Esophagus muscularis mucosa (tissue), 4 donors: ENCODE data around the gene SETD5. TPM values are rescaled to one million over a fixed set of nuclear protein-coding genes. Genes with fewer than 3 reads are reported as not detected.

Experiments used
- DNase-seq: peaks from one replicate; pipeline ENCODE4 v3.0.0-alpha.2; 2017; ENCODE audit errors: extremely low spot score
- H3K27ac ChIP-seq, 4 donors: fragments of 200-600 bp; sonication (generic); replicated peaks in 1 of 4; 1 replicate in 3 of 4; 2 replicates in 1 of 4; pipeline ENCODE4 v1.5.1; 2016 to 2019; ENCODE audit warnings: mild to moderate bottlenecking in 1 of 4
- H3K27me3 ChIP-seq, 4 donors: fragments of 200-600 bp; sonication (generic); one replicate each; pipeline versions ENCODE4 v1.5.1 to v1.6.0; 2016 to 2019
- H3K36me3 ChIP-seq, 4 donors: fragments of 200-600 bp; sonication (generic); one replicate each; pipeline ENCODE4 v1.5.1; 2016 to 2019
- H3K4me1 ChIP-seq, 4 donors: fragments of 200-600 bp; sonication (generic); one replicate each; pipeline ENCODE4 v1.5.1; 2016 to 2019
- H3K4me3 ChIP-seq, 4 donors: fragments of 200-600 bp; sonication (generic); 1 replicate in 2 of 4; 2 replicates in 2 of 4; pipeline ENCODE4 v1.5.1; 2016 to 2019; ENCODE audit warnings: mild to moderate bottlenecking in 4 of 4, moderate library complexity in 1 of 4
- H3K9me3 ChIP-seq, 4 donors: fragments of 200-600 bp; sonication (generic); 1 replicate in 3 of 4; 2 replicates in 1 of 4; pipeline ENCODE4 v1.5.1; 2016 to 2019
- EP300 ChIP-seq: sonication (generic); formaldehyde crosslinking; IDR thresholded peaks from one replicate; pipeline ENCODE4 v1.6.1; 2017; ENCODE audit warnings: antibody characterized with exemption
- POLR2A ChIP-seq: fragments of 450-650 bp; IDR thresholded peaks from one replicate; pipeline ENCODE4 v1.6.1; 2017; ENCODE audit warnings: antibody characterized with exemption, moderate library complexity, mild to moderate bottlenecking, low read depth
- POLR2AphosphoS5 ChIP-seq, 2 donors: sonication (generic); formaldehyde crosslinking; IDR thresholded peaks; one replicate each; pipeline ENCODE4 v1.6.1; 2017; ENCODE audit warnings: antibody characterized with exemption in 2 of 2
- WGBS: methylation state at CpG from one replicate; pipeline ENCODE4 v1.1.5; 2018; 5-methylcytosine and 5-hydroxymethylcytosine counted together
- intact Hi-C: fragments of 100-400 bp; cut with DNase I; formaldehyde crosslinking; loops from one replicate; pipeline ENCODE4 v1.15.1; 2023
- total RNA-seq, 4 donors: library from RNA; depleted of rRNA; stranded (reverse); fragments of >200 nt; gene quantifications; one replicate each; pipeline versions ENCODE4 v1.1.0 to v1.2.1, GENCODE V29; 2016
- TF ChIP-seq, protein P1 (sequence below), 3 experiments: fragments of 200-600 bp in 2 of 3; fragments of 450-650 bp in 1 of 3; sonication (generic) in 2 of 3; IDR thresholded peaks; one replicate each; pipeline ENCODE4 v1.5.1; 2017 to 2019; ENCODE audit warnings: antibody characterized with exemption in 3 of 3, mild to moderate bottlenecking in 2 of 3, moderate library complexity in 1 of 3

SETD5 gene
- total RNA-seq, 4 donors from 2014 or later = 54.8 to 84.3 (median 78.1) TPM

DNA sequence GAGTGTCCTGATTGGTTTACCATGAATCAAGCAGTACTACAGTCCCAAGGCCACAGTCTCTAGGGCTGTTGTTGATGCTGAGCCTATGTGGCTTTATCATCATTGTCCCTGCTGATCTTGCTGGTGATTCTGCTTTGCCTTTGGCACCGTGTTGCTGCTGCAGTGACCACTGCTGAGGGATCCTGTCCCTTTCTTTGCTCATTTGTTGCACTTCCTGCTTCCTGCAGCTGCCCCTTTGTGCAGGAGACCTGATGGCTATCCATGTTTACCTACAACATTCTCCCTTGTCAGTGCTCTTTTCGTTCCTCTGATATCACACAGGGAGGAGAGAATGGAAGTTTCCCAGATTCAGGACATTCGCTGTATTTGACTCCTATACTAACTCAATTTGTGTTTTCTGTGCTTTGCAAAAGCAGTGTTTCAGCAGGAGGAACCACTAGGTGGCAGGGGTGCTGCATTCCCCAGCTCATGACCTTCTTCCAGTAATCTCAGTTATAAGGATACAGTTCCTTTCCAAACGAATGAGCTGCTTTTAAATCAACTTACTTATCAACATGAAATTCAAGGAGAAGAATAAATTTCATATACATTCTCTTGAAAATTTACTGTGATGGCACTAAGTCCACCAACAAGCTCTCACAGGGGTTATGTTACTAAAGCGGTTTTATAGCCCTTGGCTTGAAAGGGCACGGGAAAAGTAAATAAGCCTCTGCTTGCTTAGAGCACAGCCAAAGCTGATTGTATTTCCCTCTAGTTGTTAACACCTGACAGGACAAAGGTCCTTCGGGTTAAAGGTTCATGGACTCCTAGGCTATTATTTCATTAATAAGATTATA, 44.3 kb upstream of the SETD5 start:
- Histone ChIP-seq H3K9me3 (no peaks in the 10 kb centered on the region), H3K36me3 (peaks cover 0 to 16% (median 0%) of the 10 kb centered on the region in 4 donors), H3K4me3 (no peak overlapping the region), H3K27me3 (no peaks in the 10 kb centered on the region), H3K4me1 (peaks cover 3 to 9% (median 7%) of the 10 kb centered on the region in 4 donors), H3K27ac (peak overlapping the region in 1 of 4 donors; percentile 19)
- 29% methylated on average over 7 of the region's 7 CpGs for WGBS
- TF ChIP-seq POLR2A = no peak
- TF ChIP-seq POLR2AphosphoS5 (IDR thresholded peaks at IDR 0.05) = peak in 1 of 2 donors; percentile 47
- TF ChIP-seq, protein P1, sequence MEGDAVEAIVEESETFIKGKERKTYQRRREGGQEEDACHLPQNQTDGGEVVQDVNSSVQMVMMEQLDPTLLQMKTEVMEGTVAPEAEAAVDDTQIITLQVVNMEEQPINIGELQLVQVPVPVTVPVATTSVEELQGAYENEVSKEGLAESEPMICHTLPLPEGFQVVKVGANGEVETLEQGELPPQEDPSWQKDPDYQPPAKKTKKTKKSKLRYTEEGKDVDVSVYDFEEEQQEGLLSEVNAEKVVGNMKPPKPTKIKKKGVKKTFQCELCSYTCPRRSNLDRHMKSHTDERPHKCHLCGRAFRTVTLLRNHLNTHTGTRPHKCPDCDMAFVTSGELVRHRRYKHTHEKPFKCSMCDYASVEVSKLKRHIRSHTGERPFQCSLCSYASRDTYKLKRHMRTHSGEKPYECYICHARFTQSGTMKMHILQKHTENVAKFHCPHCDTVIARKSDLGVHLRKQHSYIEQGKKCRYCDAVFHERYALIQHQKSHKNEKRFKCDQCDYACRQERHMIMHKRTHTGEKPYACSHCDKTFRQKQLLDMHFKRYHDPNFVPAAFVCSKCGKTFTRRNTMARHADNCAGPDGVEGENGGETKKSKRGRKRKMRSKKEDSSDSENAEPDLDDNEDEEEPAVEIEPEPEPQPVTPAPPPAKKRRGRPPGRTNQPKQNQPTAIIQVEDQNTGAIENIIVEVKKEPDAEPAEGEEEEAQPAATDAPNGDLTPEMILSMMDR (IDR thresholded peaks at IDR 0.05) = peak; percentile 78 to 92 (median 81)
- no peak for TF ChIP-seq EP300
- DNase-seq = no peak
- intact Hi-C loops = loop anchor here (5.0 to 10.0 kb wide), 2 partner anchors 69 to 302 kb away; no protein-coding TSS in a partner anchor

DNA sequence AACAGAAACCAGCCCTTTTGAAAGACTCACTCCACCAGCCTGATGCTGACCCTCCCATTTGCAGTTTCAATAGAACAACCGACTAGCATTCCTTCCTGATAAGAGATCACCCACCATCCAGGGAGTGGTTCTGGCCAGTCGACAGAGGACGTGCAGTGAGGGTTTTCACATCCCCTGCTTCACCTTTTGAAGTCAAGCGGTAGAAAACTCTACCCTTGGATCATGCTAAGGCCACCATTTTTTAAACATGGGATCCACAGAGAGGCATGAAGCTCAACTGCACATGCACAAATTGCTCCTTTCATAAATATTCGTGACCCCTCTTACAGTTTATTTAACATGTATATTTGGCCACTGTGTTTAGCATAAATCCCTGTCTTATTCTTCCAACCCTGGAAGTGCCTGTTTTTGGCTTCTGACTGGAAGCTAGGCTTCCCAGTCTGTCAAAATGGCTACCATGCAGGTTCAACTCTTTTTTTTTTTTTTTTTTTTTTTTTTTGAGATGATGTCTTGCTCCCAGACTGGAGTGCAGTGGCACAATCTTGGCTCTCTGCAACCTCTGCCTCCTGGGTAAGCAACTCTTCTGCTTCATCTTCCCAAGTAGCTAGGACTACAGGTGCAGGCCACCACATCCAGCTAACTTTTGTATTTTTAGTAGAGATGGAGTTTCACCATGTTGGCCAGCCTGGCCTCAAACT, 35.6 kb upstream of the SETD5 start:
- intact Hi-C loops = loop anchor here (5.0 kb wide), 1 partner anchor 65 kb away; no protein-coding TSS in a partner anchor
- Histone ChIP-seq H3K27me3 (no peaks in the 10 kb centered on the region), H3K9me3 (no peaks in the 10 kb centered on the region), H3K4me3 (peak overlapping the region in 3 of 4 donors; percentile 69 to 78 (median 76)), H3K36me3 (peaks cover 14 to 23% (median 19%) of the 10 kb centered on the region in 4 donors), H3K4me1 (peaks cover 17 to 31% (median 25%) of the 10 kb centered on the region in 4 donors), H3K27ac (peak overlapping the region in 3 of 4 donors; percentile 84 to 93 (median 91))
- WGBS = 87% methylated on average over 4 of the region's 5 CpGs
- DNase-seq = no peak
- no peak for TF ChIP-seq POLR2A
- no peak for TF ChIP-seq POLR2AphosphoS5 (IDR thresholded peaks at IDR 0.05)
- TF ChIP-seq, protein P1 (IDR thresholded peaks at IDR 0.05) = no peak
- no peak for TF ChIP-seq EP300

DNA sequence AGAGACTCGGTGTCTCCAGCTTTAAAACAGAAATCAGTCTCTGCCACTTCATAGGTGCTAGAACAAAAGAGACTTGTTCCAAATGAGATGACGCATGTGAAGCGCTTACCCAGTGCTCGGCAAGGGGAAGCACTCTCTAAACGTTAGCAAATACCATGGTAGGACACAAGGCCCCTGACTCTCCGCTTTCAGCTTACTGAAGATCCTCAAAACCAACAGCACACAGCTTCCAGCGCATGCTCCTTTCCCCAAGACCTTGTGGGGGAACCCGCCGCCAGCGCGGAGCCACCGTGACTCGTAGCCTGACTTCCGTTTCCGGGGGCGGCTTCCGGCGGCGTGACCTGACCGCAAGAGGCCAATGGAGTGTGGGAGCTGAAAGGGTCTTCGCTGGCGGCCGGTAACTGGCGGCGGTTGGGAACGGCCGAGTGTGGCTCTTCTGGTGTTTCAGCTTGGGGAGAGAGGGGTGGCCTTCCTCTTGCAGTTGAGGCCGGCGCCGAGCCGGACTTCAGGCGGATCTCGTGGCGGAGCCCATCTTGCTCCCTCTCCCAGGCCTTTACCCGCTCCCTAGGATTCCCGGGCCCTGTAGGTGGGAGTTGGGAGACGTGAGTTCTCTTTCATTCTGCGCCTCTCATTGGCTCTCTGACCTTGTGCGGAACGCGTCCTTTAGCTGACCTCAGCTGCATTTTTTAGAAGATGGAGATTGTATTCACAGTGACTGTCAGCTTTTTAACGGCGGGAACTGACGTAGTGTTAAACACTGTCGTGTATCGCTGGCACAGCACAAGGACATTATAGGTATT, 34.5 kb upstream of the SETD5 start, which contains the start of gene THUMPD3:
THUMPD3 (plus strand) TSS at position 324 of the 800 bp plus-strand sequence. CDS start 2,015 bp downstream, outside the sequence.
- intact Hi-C loops = loop anchor here (5.0 kb wide), 1 partner anchor 64 kb away; no protein-coding TSS in a partner anchor
- peak; percentile 63 for TF ChIP-seq POLR2A
- peak; percentile 28 for TF ChIP-seq EP300
- TF ChIP-seq, protein P1 (IDR thresholded peaks at IDR 0.05) = no peak
- TF ChIP-seq POLR2AphosphoS5 (IDR thresholded peaks at IDR 0.05) = peak; percentile 93 to 95
- peak within 1 kb of the TSS; percentile 69 to 78 (median 76) for H3K4me3 ChIP-seq
- peaks cover 17 to 31% (median 25%) of the 10 kb centered on the region in 4 donors for H3K4me1 ChIP-seq
- peaks cover 17 to 33% (median 30%) of the 10 kb centered on the region in 4 donors for H3K36me3 ChIP-seq
- no peaks in the 10 kb centered on the region for H3K27me3 ChIP-seq
- H3K27ac ChIP-seq = peak within 1 kb of the TSS; percentile 84 to 93 (median 92)
- WGBS = 1% methylated on average over 32 of the region's 46 CpGs
- peak; percentile 97 for DNase-seq
- no peaks in the 10 kb centered on the region for H3K9me3 ChIP-seq

DNA sequence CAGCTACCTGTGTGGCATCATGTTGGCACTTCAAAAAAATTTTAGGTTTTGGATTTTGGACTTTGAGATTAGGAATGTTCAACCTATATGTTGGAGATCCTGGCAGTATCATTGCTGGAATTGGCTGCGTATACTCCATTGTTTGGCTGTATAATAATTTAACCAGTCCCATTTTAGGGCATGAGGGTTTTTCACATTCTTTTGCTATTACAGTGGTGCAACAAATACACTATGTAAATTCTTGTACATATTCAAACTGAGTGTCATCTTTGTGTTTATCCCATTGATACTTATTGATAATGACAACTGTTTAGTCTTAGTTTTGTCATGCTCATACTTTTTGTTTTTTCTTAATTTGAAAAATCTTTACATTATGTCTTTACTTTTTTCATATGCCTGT, 27.9 kb upstream of the SETD5 start:
- peaks cover 55 to 99% (median 90%) of the 10 kb centered on the region in 4 donors for H3K36me3 ChIP-seq

More for the DNA sequence above, 27.9 kb upstream of the SETD5 start:
- H3K4me1 ChIP-seq = peaks cover 0 to 9% (median 7%) of the 10 kb centered on the region in 4 donors
- TF ChIP-seq, protein P1 (IDR thresholded peaks at IDR 0.05) = no peak
- TF ChIP-seq POLR2AphosphoS5 (IDR thresholded peaks at IDR 0.05) (no peak), POLR2A (no peak), EP300 (no peak)
- intact Hi-C loops = no loop called here
- H3K27me3 ChIP-seq = no peaks in the 10 kb centered on the region
- WGBS = 96% methylated on average over 1 of the region's 1 CpG
- H3K27ac ChIP-seq = no peak overlapping the region
- no peak overlapping the region for H3K4me3 ChIP-seq
- no peaks in the 10 kb centered on the region for H3K9me3 ChIP-seq
- no peak for DNase-seq
